Medulla oblongata (tissue), 1 donor: ENCODE data around the gene SERPINB7.
A peak's percentile ranks its signal among the peaks of the same experiment; 100 is the strongest.

Experiments used
- DNase-seq: peaks from one replicate; pipeline ENCODE4 v3.0.0-alpha.2; 2015; ENCODE audit errors: extremely low spot score

Gene SERPINB7

GRCh38 chr18:63787673-63788072 lies 12.5 kb downstream of the SERPINB7 start:
- no peak for DNase-seq

DNA sequence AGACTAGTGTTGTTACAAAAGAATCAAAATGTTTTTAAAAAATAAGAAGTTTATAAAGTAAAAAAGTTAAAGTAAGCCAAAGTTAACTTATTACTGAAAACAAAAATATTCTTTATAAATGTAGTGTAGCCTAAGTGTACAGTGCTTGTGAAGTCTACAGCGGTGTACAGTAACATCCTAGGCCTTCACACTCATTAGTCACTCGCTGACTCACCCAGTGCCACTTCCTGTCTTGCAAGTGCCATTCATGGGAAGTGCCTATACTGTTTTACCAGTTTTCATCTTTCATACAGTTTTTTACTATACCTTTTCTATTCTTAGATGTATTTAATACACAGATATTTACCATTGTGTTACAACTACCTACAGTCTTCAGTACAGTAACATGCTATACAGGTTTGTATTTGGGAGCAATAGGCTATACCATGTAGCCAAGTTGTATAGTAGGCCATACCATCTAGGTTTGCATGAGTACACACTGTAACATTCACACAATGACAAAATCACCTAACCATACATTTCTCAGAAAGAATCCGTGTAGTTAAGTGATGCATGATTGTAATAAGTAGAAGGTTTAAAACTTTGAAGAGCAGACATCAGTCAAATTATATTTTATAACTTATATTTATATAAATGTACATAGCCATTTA lies 13.4 kb downstream of the SERPINB7 start:
- no peak for DNase-seq

- no peak for DNase-seq
Observed at GRCh38 chr18:63789327-63789726, 14.1 kb downstream of the SERPINB7 start.

DNA sequence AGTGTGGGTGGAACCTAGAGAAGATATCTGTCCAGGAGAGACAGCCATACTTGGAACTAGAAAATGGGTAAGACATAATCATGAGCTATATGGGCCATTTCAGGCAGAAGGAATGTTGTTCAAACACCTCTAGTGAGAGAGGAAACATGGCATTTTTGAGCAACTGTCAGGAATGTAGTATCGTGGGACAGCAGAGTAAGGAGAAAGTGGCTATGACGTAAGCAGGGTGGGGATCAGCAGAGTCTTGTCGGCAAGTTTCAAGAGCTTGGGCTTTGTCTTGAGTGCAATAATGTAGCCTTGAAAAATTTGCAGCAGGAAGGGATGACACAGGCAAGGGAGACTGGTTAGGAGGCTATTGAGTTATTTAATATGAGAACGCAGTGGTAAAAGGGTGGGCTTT lies 20.4 kb downstream of the SERPINB7 start:
- no peak for DNase-seq

GRCh38 chr18:63799189-63799588 lies 24.0 kb downstream of the SERPINB7 start:
- DNase-seq, result no peak

DNA sequence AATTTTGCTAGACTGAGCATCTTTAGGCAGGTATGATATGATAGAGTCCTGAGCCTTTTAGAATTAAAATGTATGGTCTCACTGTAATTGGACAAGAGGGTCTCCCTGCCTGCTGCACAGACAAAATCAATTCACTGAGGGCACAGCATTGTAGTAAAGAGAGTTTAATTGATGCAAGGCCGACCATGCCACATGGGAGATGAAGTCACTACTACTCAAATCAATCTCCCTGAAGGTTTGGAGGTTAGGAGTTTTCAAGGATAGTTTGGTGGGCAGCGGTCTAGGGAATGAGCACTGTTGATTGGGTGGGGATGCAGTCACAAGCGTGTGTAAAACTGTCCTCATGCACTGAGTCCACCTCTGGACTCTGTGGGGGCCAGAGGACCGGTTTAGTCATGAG lies 26.1 kb downstream of the SERPINB7 start:
- DNase-seq, result no peak

- no peak for DNase-seq
Observed at GRCh38 chr18:63808125-63808524, 32.9 kb downstream of the SERPINB7 start.

GRCh38 chr18:63817441-63818051 lies 42.3 kb downstream of the SERPINB7 start:
- no peak for DNase-seq

DNA sequence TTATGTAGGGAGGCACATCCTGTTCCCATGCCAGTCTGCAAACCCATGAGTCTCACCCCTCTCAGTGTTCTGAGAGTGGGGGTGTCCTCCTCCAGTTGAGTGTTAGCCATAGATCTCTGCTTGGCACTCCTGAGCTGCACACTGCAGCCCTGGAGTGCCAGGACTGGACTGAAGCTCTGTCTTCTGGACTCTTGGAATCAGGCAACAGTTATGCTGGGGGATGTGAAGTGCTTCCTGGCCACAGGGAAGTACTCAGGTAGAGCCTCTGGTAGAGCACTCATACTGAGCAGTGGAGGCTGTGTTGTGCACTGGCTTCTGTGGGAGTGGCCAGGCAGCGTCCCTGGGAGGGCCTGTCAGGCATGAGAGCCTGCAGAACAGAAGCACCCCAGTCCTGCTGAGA lies 43.0 kb downstream of the SERPINB7 start:
- DNase-seq, result no peak

DNA sequence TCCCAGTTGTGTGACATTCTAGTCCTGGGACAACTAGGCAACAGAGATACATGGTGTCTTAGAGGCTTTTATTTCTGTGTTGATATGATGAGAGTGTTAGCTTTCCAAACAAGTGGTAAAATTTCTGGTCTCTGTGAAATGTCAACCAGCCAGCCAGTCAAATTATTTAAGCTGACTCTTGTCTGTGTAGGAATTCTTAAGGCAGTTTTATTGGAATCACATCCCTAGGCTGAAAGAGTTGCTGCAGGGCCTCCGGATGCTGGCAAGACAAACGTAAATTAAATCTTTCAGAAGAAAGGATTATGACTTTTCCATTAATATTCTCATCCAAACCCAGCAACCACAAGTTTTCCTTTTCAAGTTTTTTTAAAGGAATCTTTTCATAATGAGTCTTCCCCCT lies 44.6 kb downstream of the SERPINB7 start:
- no peak for DNase-seq

GRCh38 chr18:63820694-63821093 lies 45.5 kb downstream of the SERPINB7 start:
- DNase-seq, result no peak

- DNase-seq, result peak; percentile 56
Observed at GRCh38 chr18:63823516-63824219, 48.5 kb downstream of the SERPINB7 start.

DNA sequence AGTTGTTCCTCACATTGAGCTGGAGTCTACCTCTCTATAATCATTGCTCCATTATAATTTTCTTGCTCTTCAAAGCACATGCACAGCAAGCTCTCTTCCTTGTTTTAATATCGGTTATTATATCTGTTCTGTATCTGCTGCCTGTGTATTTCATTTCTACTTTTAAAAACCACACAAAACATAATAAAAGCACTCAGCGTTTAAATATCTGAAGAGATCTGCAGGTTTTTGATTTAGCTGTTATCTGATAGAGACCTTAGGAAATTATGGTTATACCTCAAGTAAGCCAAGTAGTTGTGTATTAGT lies 49.0 kb downstream of the SERPINB7 start:
- no peak for DNase-seq

- no peak for DNase-seq
Observed at GRCh38 chr18:63828120-63828519, 52.9 kb downstream of the SERPINB7 start.

DNA sequence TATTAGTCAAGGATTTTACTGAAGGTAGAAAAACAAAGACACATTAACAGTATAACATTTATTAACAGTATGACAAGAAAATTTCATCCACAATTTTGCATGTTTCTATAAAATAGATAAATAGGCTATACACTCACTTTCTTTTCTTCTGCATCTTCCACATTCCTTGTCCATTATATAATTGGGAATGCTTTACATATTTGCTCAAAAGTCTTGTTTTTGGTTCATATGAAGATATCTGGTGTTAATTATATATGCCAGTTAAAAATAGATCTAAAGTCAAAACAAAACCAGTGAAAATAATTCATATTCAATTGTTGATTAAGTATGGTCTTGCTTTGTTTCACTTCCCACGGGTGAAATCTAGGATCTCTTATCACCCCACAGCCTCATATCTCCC lies 53.4 kb downstream of the SERPINB7 start:
- DNase-seq, result no peak

DNA sequence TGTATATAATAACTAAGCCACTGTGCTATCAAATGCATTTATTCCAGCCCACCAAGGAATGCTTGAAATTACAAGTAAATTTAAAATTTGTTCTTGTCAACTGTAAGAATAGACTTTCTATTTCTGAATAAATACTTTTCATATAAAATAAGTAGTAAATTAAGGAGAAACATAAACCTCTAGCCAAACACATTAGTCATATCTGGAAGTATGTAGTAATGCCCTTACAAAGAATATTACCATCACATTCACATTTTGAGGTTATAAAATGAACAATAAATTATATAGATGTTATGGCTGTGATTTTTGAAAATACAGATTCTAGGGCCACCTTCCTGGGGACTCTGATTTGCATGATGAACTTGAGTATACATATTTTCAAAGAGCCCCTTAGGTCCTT lies 54.7 kb downstream of the SERPINB7 start:
- DNase-seq, result no peak

GRCh38 chr18:63831080-63831788 lies 56.0 kb downstream of the SERPINB7 start:
- no peak for DNase-seq

DNA sequence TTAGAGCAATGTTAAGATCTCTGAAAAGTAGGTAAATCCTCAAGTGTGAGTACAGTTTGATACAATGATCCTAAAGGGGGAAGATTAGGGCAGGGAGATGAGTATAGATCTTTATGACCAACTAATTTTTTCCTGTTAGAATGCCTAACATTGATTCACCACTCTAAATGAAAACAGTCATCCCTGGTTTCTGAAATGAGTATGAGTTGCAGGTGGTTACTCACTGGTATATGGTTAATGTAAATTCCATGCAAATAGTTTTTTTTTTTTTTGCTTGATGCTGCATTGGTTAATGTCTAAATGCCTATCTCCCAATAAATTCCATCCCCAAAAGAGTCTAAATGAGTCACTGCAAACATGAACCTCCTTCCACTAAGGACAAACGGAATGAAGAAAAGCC lies 57.3 kb downstream of the SERPINB7 start:
- no peak for DNase-seq

- DNase-seq, result no peak
Observed at GRCh38 chr18:63834471-63835113, 59.4 kb downstream of the SERPINB7 start.

DNA sequence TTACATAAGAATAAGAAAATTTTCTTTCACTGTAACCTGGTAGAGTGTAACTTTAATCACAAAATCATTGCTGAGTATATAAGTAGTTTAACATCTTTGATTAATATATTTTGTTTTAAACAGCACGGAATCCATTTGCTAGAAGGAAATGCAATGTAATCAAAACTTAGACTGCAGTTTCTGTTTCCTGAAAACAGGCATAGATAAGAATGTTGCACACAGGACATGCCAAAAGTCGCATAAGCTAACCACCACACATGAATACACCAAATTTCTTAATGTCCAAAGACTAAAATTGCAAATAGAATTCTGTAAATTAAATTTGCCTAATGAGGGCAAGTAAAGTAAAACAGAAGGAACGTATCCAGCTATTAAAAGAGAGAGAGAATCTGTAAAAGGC lies 61.2 kb downstream of the SERPINB7 start:
- no peak for DNase-seq

- no peak for DNase-seq
Observed at GRCh38 chr18:63837590-63837989, 62.4 kb downstream of the SERPINB7 start.

DNA sequence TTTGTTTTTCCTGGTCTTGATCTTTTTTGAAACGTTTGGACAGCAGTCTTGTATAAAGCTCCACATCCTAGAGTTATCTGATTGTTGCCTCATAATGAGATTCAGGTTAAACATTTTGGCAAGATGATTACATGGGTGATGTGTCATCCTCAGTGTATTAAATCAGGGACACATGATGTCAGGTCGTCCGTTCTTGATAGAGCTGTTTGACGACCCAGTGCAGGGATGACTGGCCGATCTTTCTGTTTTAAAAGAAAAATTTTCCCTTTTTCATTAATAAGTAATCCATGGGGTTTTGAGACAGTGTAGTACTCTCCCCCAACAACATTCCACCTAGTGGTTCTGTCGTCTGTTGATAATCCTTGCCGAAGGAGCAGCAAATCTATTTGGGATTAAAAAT lies 67.8 kb downstream of the SERPINB7 start:
- DNase-seq, result no peak
